Hepatocyte (in vitro differentiated cells): Measurements from ENCODE around the gene RFX7.
"Not testable (repeated sequence)": the region's sequence is repeated elsewhere in the genome, so short reads cannot be mapped to it uniquely, and the experiment has no call there.

ENCODE experiments used
- CTCF ChIP-seq: fragments of 200-600 bp; sonication (generic); IDR thresholded peaks from 2 replicates; pipeline ENCODE4 v1.5.1; 2016; ENCODE audit warnings: antibody characterized with exemption, mild to moderate bottlenecking; ENCODE audit not compliant: poor library complexity
- EZH2 ChIP-seq: fragments of 200-600 bp; sonication (generic); IDR thresholded peaks from 2 replicates; pipeline ENCODE4 v1.6.1; 2016; ENCODE audit warnings: antibody characterized with exemption, mild to moderate bottlenecking, borderline replicate concordance
- EZH2phosphoT487 ChIP-seq: fragments of 200-600 bp; sonication (generic); IDR thresholded peaks from one replicate; pipeline ENCODE4 v1.6.1; 2018; ENCODE audit warnings: antibody characterized with exemption, mild to moderate bottlenecking, low read depth, moderate library complexity; ENCODE audit not compliant: unreplicated experiment, severe bottlenecking

DNA sequence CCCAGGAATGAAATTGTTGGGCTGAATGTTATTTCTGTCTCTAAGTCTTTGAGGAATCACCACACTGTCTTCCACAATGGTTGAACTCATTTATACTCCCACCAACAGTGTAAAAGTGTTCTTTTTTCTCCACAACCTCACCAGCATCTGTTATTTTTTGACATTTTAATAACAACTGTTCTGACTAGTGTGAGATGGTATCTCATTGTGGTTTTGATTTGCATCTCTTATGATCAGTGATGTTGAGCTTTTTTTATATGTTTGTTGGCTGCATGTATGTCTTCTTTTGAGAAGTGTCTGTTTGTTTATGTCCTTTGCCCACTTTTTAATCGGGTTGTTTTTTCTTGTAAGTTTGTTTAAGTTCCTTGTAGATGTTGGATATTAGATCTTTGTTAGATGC is 13.6 kb upstream of the RFX7 start:
- not testable (repeated sequence) for TF ChIP-seq CTCF, EZH2phosphoT487, EZH2
